Ecto neural progenitor cell (in vitro differentiated cells): ENCODE results near the gene LIPE.

Source experiments
- DNase-seq: peaks from one replicate; pipeline ENCODE4 v3.0.0-alpha.2; 2018; ENCODE audit warnings: low spot score

LIPE gene

DNA sequence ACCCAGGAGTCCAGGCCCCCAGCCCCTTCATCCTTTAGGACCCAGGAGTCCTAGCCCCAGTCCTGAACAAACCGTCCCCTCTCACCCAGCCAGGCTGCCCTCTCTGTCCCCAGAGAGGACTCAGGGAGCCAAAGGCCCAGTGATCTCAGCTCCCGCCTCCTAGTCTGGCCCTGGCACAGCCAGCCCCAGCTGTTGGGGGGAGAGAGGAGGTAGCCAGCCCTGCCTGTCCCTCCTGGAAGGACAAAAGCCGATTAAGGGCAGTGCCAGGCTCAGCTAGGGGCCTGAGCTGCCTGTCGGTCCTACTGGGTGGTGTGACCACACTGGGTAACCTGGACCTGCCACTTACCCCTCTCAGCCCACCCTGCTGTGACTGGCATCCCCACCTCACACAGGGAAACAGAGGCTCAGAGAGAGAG, 14.5 kb downstream of the LIPE start:
- no peak for DNase-seq

DNA sequence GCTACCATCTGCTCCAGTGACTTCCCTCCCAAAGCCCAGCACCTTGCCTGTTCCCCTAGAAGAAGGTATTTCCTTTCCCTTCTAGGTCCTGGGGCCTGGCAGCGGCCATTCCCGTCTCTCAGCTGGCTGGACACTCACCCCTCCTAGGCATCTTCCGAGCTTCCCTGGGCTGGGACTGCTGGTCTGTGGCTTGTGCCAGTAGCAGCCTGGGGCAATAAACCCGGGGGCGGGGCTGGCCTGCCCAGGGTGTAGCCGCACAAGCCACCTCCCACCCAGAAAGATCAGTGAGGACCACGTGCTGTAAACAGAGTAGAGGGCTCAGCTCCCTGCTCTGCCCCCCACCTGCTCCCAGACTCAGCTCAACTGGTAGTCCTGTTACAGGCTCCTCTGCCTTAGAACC, 15.0 kb downstream of the LIPE start:
- no peak for DNase-seq

DNA sequence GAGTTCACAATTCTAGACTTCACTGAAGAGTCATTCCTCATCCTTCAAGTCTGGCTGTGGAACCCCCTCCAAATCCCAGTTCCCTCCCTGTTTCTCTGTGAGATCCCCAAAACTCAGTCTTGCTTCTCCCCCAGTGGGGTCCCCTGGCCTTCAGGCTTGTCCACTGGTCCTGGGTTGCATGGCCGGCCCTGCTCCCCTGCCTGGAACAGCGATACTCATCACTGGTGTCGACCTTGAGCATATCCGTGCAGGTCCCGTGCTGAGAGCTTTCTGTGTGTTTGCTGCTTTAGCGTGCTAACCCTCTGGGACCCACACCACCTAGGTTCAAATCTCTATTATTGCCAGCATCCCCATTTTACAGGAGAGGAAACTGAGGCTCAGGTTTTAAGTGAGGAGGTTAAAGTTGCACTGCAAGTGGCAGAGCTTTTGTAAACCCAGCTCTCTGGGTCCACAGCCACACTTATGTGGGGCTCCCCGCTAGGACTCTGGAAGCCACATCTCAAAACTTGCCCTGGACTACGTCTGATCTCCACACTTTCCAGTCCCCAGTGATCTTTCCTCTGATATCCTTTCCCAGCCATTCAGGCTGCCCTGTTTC, 15.5 kb downstream of the LIPE start:
- no peak for DNase-seq

DNA sequence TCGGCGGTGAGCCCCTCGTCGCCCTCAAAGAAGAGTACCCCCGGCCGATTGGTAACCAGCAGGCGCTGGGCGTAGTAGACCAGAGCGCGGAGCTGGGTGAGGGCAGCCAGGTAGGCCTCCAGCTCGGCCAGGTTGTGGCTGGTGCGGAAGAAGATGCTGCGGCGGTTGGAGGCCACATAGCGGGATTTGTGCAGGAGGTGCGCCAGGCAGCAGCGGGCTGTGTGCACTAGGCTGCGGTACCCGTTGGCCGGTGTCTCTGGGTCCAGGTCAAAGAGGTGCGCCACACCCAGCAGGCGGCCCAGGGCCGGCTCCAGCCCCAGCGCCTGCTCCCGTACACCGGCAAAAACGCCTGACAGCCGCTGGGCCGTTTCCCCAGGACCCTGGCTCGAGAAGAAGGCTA, 16.8 kb downstream of the LIPE start:
- no peak for DNase-seq

DNA sequence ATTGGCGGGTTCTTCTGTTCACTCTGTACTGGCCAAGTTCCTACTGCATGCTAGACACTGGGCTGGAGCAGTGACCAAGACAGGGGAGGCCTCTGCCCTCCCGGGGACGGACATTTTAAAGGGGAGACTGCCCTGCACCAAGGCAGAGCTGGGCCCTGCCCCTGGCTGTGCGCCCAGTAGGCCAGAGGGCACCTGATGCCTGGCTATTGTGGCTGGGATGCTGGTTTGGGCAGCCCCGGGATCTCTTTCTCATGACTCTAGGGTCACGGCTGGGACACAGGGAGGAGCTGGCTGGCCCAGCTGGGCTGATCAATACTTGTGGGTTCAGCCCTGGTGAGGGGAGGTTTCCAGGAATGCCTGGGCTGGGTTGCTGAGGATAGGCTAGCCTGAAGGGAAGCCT, 17.7 kb downstream of the LIPE start:
- DNase-seq = no peak

DNA sequence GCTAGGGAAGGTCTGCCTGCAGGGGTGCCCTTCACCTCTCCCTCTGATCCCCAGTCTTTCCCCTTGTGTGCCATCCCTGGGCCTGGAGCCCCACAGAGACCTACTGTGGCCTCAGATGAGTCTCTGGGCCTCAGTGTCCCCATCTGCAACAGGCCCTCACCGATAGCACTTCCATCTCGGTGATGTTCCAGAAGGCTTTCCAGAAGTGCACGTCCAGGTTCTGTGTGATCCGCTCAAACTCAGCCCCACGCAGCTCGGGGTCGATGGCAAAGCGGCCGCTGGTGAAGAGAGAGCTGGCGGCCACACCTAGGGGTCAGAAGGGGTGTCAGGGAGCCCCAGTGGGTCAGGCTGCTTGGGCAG, 19.4 kb downstream of the LIPE start:
- DNase-seq = no peak

DNA sequence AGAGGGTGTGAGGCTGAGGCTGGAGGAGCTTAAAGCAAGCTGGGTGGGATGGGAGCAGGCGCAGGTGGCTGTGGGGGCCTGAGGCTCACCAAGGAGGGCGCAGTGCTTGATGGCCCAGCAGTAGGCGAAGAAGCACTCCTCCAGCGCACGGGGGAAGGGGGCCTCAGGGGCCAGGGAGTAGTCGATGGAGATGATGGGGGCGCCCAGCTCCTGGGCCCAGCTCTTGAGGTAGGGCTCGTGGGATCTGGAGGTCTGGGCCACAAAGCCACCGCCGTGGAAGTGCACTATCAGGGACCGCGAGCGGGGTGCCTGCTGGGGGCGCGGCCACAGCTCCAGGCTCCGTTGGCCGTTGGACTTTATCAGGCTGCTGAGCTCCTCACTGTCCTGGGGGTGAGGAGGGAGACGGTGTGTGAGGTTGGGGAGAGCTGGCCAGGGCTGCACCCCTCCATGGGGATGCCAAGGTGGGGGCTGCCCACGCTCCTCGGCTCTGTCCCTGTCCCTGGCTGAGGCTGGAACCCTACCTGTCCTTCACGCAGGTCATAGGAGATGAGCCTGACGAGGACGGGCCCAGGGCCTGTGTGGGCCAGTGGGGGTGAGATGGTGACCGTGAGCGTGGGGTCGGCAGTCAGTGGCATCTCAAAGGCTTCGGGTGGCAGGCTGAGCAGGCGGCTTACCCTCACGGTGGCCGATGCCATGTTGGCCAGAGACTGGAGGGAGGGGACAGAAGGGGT, 19.9 kb downstream of the LIPE start:
- no peak for DNase-seq

DNA sequence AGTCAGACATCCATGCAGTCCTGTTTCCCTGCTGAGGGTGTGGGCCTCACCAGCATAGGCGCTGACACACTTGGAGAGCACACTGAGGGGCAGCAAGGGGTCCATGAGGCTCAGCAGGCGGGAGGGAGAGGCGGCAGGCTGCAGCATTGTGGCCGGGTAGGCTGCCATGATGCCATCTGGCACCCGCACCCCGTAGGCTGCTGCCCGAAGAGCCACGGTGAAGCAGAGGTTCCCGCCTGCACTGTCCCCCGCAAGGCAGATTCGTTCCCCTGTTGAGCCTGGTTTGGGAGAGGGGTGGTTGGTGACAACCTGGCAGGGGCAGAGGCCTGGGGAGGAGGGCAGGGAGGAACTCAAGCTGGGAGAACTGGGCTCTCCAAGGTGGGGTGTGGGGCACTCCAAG, 21.1 kb downstream of the LIPE start:
- no peak for DNase-seq

DNA sequence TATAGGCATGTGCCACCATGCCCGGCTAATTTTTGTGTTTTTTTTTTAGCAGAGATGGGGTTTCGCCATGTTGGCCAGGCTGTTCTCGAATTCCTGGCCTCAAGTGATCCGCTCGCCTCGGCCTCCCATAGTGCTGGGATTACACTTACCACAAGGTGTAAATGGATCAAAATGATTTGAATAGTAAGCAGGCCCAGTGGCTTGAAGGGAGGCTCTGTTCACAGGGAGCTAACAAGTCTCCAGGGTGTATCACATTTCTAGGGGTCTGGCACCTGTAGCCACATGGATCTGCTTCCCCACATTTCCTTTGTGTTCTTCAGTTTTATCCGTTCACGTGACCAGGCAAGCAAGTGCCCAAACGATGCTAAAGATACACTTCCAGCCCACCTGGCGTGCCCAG, 23.6 kb downstream of the LIPE start:
- DNase-seq = no peak

DNA sequence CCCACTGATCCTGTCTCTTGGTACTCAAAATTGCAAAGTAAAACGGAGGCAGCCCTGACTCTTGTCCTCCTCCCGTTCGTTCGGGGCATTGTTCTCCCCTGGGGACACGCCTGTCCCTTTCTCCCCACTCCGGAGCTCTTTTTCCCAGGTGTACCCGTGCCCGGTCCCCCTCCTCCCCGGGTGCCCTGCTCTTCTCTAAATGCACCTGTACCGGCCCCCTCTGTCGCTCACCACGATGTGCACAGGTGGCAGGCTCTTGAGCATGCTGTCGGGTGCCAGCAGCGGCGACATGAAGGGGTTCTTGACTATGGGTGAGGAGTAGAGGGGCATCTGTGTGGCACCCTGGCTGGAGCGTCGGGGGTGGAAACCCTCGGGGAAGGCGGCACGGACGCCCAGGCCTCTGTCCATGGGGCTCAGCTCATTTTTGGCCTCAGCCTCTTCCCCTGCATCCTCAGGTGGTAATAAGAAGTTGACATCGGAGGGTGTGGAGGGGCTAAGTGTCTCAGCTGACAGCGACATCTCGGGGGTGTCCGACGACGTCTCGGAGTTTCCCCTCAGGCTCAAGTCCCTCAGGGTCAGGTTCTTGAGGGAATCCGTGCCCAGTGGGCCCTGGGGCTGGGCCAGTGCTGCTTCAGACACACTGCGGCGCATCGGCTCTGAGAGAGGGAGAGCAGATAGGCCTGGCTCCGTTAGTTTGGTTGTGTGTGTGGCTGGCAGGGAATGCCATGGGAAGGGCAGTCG, 24.6 kb downstream of the LIPE start:
- DNase-seq = no peak

DNA sequence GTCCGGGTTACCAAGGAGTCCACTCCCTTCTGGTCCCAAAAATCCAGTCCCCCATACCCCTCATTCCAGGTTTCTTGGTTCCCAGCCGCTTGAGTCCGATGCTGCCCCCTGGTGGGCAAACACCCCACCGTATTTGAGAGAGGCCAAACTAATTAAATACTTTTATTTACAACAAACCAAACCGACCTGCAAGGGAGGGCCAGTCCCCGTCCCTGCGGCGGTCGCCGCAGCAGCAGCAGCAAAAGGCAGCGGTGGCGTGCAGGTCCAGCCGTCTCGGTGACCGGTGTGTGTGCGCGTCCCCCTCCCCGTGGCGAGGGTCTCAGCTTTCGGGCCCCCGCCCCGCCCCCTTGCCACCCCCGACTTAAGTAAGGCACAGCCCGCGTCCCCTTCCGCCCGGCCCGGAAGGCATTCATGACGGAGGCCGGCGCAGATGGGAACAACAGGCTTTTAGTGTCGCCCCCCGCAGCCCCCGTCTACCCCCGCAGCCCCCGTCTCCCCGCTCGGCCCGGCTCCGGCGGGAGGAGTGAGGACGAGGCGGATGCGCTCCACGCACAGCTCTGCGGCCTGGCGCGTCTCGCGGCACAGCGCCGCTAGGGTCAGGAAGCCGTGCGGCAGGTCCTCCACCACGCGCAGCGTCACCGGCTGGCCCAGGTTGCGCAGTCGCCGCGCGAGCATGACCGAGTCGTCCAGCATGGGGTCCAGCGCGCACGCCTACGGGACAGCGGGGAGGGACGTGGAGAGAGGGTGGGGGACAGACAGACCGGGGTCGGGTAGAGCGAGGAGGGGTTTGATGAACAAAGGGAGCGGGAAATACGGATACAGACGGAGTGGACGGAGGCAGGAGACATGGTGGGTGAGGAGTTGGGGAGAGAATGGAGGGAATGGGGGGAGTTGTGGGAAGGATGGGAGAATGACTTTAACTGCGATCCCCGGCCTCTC, 25.6 kb downstream of the LIPE start:
- DNase-seq = peak; percentile 89

DNA sequence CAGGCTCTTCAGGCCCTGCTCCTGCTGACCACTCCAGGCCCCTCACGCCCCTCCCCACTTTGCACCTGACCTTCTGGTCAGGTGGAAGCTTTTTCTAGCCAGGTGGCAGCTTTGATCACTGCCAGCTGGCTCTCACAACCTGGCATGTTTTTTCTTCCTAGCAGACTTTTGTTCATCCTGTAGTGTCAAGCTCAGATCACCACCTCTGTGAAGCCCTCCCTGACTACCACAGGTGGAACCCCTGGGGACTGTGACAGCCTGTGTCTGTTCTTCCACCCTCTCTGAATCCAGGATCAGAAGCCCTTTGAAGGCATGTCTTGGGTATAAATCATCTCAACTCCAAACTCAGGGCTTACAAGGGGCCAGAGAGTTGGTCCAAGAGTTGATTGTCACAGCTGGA, 26.8 kb downstream of the LIPE start:
- DNase-seq = no peak

DNA sequence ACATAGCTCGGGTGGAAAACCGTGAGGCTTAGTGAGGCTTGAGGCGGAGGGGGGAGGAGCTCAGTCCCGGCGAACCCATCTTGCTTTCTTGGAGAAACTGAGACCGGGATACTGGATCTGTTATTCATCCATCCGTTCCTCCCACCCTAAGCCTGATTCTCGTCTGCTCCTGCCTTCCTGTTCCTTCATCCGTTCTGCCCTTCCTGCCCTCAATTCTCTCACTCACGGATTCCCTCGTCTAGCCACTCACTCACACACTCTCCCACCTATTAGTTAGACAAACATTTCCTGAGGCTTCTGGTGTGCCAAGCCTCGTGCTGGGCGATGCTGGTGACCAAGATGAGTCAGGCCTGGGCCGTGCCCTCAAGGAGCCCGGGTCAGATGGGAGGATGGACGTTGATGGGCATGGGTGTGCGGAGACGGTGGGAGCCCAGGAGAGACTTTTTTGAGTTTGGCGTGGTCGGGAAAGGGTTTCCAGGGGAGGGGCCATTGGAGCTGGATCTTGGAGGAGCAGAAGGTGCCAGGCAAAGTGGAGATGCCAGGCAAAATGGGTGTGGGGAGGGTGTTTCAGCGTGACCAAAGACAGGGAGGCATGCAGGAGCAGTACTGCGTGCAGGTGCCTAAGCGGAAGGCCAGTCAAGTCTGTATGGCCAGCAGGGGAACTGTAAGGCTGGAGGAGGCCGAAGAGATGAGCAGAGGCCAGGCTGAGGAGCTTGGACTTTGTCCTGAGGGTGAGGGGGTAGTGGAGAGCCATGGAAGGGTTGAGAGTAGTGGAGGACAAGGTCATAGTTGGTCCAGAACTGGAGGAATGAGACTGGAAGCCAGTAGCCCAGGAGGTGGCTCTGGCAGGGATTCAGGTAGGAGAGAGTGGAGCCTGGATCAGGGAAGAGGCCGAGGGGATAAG, 29.7 kb downstream of the LIPE start:
- no peak for DNase-seq

DNA sequence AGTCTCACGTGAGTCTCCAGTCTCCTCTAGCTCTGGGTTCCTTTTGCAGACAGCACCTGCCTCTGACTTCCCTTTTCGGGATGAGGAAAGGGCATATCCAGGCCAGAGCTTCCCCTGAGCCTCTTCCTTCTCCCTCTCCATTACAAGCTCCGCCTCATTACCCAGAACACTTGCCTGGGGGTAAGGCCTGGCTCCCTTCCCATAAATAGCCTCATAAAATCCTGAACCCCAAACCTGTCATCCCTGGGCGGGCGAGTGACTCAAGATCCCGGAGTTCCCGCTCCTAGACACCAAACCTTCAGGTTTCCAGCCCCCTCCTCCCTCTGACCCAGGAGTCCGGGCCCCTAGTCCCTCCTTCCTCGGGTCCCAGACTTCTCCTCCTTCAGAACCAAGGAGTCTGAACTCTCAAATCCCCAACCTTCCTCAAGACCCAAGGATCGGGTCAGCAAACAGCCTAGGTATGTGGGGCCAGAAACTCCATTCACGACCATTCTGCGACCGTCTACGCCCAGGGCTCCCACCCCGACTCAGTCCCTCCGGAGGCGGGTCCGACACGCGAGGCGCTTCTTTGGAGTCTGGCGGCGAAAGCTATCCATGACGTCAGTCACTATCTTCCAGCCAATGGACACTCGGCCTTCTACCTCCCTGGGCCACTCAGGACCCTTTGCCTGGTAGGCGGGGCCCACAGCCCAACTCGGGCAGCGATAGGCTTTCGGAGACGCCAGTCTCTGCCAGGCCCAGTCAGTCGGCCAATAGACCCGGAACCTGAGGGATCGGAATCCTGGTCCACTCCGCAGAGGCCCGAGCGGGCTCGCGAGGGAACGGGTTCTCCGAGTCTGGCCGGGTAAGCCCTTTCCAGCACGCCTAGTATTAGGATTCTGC, 30.6 kb downstream of the LIPE start:
- DNase-seq = peak; percentile 99

DNA sequence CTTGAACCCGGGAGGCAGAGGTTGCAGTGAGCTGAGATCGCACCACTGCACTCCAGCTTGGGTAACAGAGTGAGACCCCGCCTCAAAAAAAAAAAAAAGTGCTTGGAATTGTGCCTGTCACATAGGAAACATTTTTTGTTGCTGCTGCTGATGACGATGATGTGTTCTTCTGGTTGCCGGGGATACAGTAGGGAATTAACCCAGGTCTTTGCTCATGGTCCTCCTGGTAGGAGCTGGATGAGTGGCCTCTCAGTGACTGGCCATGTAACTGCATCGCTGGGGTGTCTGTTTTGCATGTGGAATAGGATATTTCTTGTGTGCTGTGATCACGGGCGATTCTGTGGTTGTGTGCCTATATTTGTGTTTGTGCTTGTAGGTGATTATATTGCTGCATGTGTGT, 32.4 kb downstream of the LIPE start:
- no peak for DNase-seq

DNA sequence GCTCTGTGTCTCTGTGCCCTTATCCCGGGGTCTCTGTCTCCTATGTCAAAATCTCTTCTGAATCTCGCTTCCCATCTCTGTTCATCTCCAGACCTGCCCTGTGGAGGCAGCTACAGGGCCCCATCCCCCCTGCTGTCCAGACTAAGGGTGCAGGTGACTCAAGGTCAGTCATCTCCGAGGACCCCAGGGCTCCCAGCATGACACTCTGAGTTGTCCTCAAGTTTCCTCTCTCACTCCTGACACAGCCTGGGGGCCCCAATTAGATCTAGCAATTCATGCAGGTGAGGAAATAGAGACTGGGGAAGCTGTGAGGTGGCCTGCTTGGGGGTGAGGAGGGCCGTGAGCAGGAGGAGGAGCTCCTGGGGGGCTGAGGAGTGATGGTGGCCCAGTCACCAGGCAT, 35.0 kb downstream of the LIPE start:
- no peak for DNase-seq

DNA sequence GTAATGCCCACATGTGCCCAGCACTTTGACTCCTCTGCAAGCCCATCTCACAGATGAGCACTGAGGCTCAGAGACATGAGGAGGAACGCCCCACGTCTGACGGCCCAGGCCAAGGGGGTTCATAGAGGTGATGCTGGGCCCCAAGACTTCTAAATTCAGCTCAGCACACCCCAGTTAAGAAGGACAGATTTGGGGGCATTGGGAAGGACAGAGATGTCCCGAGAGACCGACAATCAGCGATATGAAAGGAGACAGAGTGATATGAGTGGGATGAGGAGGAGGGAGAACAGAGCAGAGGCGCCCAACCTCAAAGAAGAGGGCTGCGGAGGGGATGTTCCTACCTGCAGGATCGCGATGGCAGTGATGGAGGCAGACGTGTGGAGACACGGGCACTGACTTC, 37.3 kb downstream of the LIPE start, which contains the start of gene CNFN:
Gene CNFN (minus strand): TSS at position 399 of the 400 bp plus-strand sequence. CDS start 1,260 bp downstream, outside the sequence.
- no peak for DNase-seq

DNA sequence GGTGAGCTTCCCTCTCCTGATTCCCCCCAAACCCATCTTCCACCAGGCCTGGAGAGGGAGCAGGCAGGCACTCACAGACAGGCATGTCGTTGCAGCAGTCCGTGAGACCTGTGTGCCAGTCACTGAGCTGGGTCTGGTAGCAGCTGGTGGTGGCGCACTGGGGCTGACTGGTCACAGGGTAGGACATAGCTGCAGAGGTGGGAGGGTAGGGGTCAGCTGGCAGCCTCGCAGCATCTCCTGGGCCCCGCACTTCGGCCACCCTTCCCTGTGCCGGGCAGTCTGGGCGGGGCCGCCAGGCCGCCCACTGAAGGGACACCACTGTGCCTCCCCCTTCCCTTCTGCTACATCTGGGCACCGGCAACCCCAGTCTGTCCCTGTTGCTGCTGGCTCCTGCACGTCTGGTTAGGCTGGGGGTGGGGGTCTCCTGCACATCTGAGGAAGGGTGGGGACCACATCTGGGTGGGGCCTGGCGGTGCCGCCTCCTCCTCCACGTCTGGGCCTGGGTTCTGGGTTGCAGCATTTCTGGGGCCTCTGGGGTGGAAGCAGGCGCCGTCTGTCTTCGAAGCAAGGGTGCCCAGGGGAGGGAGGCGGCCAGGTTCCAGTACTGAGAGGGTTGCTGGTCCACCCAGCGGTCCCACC, 38.2 kb downstream of the LIPE start:
- DNase-seq = no peak

DNA sequence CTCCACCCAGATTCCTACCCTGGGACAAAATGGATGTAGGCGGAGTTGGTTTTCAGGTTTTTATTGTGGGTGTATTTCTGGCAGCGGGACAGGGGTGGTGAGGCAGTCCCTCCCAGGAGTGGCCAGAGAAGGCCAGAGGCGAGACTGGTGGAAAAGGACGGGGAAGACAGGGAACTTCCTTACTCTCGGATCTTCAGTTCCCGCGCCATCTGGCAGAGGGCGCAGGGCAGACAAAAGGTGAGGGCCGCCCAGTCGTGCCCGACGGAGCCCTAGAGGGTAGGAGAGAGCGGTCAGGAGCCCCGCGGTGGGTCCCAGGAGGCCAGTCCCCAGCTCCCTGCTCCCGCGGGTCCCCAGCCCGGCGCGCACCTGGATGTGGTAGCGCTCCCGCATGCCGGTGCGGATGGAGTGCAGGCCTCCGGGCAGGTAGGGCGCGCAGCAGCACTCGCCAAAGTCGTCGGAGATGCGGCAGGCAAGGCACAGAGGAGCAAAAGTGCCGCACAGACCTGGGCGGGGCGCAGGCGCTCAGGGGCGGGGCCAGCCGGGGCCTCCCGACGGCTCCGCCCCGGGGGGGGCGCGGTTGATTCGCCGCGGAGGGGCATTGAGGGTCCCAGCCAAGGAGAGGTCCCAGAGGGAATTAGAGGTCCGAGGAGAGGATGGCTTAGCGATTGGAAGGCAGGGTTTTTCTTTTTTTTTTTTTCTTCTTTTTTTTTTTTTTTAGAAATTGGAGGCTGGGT, 40.0 kb downstream of the LIPE start:
- DNase-seq = peak; percentile 86
